Right lobe of liver (tissue), 4 donors: ENCODE measurements around the gene EMP3.

Experiments used
- POLR2A ChIP-seq: fragments of 450-650 bp; IDR thresholded peaks from one replicate; pipeline ENCODE4 v1.6.1; 2017; ENCODE audit warnings: antibody characterized with exemption, mild to moderate bottlenecking
- TF ChIP-seq, protein P1 (sequence below), 4 donors: fragments of 200-600 bp in 3 of 4; fragments of 450-650 bp in 1 of 4; IDR thresholded peaks; one replicate each; pipeline versions ENCODE4 v1.5.1 to v1.8.0; 2016 to 2022; ENCODE audit warnings: antibody characterized with exemption in 4 of 4, mild to moderate bottlenecking in 2 of 4
- donor health status: DM: no; HTN: no; CAD: no.
- donor health status: DM: no; HTN: no; CAD: no.
- donor health status: DM: no; HTN: yes; CAD: no.

DNA sequence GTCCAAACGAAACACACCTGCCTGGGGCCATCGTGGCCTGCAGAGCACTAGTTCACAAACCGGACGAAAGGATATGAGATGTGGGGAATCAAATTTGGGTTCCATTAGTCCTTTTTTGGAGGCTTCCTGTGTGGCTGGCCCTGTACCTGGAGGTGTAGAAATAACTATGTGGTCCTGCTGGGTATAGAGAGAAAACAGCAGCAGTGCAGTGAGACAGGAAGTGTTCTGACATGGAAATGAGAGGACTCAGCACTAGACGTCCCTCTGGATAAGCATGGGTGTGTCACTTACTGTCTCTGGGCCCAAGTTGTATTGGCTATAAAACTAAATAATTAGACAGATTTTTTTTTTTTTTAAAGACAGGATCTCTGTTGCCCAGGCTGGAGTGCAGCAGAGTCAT lies 53.7 kb downstream of the EMP3 start:
- TF ChIP-seq POLR2A = no peak
- TF ChIP-seq, protein P1, sequence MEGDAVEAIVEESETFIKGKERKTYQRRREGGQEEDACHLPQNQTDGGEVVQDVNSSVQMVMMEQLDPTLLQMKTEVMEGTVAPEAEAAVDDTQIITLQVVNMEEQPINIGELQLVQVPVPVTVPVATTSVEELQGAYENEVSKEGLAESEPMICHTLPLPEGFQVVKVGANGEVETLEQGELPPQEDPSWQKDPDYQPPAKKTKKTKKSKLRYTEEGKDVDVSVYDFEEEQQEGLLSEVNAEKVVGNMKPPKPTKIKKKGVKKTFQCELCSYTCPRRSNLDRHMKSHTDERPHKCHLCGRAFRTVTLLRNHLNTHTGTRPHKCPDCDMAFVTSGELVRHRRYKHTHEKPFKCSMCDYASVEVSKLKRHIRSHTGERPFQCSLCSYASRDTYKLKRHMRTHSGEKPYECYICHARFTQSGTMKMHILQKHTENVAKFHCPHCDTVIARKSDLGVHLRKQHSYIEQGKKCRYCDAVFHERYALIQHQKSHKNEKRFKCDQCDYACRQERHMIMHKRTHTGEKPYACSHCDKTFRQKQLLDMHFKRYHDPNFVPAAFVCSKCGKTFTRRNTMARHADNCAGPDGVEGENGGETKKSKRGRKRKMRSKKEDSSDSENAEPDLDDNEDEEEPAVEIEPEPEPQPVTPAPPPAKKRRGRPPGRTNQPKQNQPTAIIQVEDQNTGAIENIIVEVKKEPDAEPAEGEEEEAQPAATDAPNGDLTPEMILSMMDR (IDR thresholded peaks at IDR 0.05) = no peak
